H1 (cell line): ENCODE measurements around the gene DYNC1LI1. TPM values are rescaled to one million over a fixed set of nuclear protein-coding genes. Genes with fewer than 3 reads are reported as not detected.

ENCODE experiments used
- CTCF ChIA-PET: fragments of 300-600 bp; sonication (Branson Sonifier 250); formaldehyde crosslinking; loops from one replicate; lab custom pipeline; 2021; ENCODE audit not compliant: partially characterized antibody; lab: Charles Lee
- POLR2A ChIA-PET: fragments of 300-600 bp; sonication (Branson Sonifier 250); formaldehyde crosslinking; loops from one replicate; lab custom pipeline; 2021; ENCODE audit warnings: inconsistent platforms; ENCODE audit not compliant: partially characterized antibody; lab: Charles Lee
- DNase-seq, 2 experiments: peaks; one replicate each; pipeline versions ENCODE4 v3.0.0 to v3.0.0-alpha.2; 2010 to 2022; ENCODE audit warnings: low spot score in 2 of 2, low read depth in 1 of 2, mixed read lengths in 1 of 2
- FAIRE-seq: peaks from 2 replicates; lab custom pipeline; 2011; peaks lifted over from hg19 to GRCh38; lab: Jason Lieb, UNC
- H2AFZ ChIP-seq: 2 replicates; pipeline ENCODE4 v1.8.1; 2012; ENCODE audit warnings: low read length, inconsistent platforms
- H2AK5ac ChIP-seq: 2 replicates; pipeline ENCODE4 v1.6.1; 2013; ENCODE audit warnings: low read depth, low read length
- H2BK120ac ChIP-seq: replicated peaks from 2 replicates; pipeline ENCODE3; 2013; ENCODE audit warnings: low read depth, low read length, inconsistent platforms
- H2BK12ac ChIP-seq: 2 replicates; pipeline ENCODE4 v1.6.1; 2013; ENCODE audit warnings: low read depth, low read length
- H2BK15ac ChIP-seq: 2 replicates; pipeline ENCODE4 v1.6.1; 2013; ENCODE audit warnings: low read length
- H2BK20ac ChIP-seq: 2 replicates; pipeline ENCODE4 v1.6.1; 2013; ENCODE audit warnings: low read length
- H2BK5ac ChIP-seq: 2 replicates; pipeline ENCODE4 v1.6.1; 2013; ENCODE audit warnings: low read depth, low read length
- H3K14ac ChIP-seq: 2 replicates; pipeline ENCODE4 v1.6.1; 2013; ENCODE audit warnings: inconsistent platforms; ENCODE audit not compliant: insufficient read length
- H3K18ac ChIP-seq: 2 replicates; pipeline ENCODE4 v1.6.1; 2013; ENCODE audit warnings: low read length; ENCODE audit errors: extremely low read depth
- H3K23ac ChIP-seq: 2 replicates; pipeline ENCODE4 v1.6.1; 2013; ENCODE audit warnings: inconsistent platforms; ENCODE audit not compliant: insufficient read length
- H3K23me2 ChIP-seq: 2 replicates; pipeline ENCODE4 v1.6.1; 2013; ENCODE audit warnings: low read depth, low read length
- H3K27ac ChIP-seq: 2 replicates; pipeline ENCODE4 v1.6.1; 2011; ENCODE audit warnings: low read depth, low read length, inconsistent platforms
- H3K27me3 ChIP-seq, 4 experiments: replicated peaks in 1 of 4; 1 replicate in 1 of 4; 2 replicates in 3 of 4; pipeline versions ENCODE4 v1.6.1 to v1.8.1; 2011 to 2013; ENCODE audit warnings: low read length in 3 of 4, mild to moderate bottlenecking in 3 of 4, inconsistent platforms in 2 of 4, mixed read lengths in 2 of 4, moderate library complexity in 1 of 4; ENCODE audit not compliant: control insufficient read depth in 3 of 4, insufficient read depth in 3 of 4; ENCODE audit errors: extremely low read depth in 1 of 4
- H3K36me3 ChIP-seq, 4 experiments: 2 replicates each; pipeline versions ENCODE4 v1.6.1 to v1.8.1; 2011 to 2013; ENCODE audit warnings: mild to moderate bottlenecking in 4 of 4, low read length in 3 of 4, moderate library complexity in 2 of 4, control low read depth in 1 of 4, inconsistent platforms in 1 of 4; ENCODE audit not compliant: insufficient read depth in 4 of 4, control insufficient read depth in 2 of 4
- H3K4ac ChIP-seq: replicated peaks from 2 replicates; pipeline ENCODE3; 2013; ENCODE audit warnings: low read length, low read depth, mixed read lengths, inconsistent platforms; ENCODE audit not compliant: insufficient read length
- H3K4me1 ChIP-seq, 4 experiments: replicated peaks in 1 of 4; 1 replicate in 1 of 4; 2 replicates in 3 of 4; pipeline versions ENCODE4 v1.6.1 to v1.8.1; 2011 to 2013; ENCODE audit warnings: low read length in 3 of 4, inconsistent platforms in 2 of 4, mixed read lengths in 1 of 4; ENCODE audit not compliant: insufficient read depth in 4 of 4, control insufficient read depth in 3 of 4
- H3K4me2 ChIP-seq, 2 experiments: 2 replicates each; pipeline versions ENCODE4 v1.6.1 to v1.8.1; 2011 to 2013; ENCODE audit warnings: low read depth in 2 of 2, low read length in 2 of 2, control low read depth in 1 of 2, inconsistent platforms in 1 of 2, mild to moderate bottlenecking in 1 of 2; ENCODE audit not compliant: insufficient read depth in 1 of 2
- H3K4me3 ChIP-seq, 4 experiments: fragments of 200-600, 300-600 bp in 1 of 4; sonication (generic), shearing (Covaris generic), sonication (Bioruptor Twin) in 1 of 4; 2 replicates each; pipeline versions ENCODE4 v1.5.1 to v1.8.1; 2011 to 2016; ENCODE audit warnings: low read length in 4 of 4, low read depth in 3 of 4, control low read depth in 2 of 4, inconsistent platforms in 2 of 4, mild to moderate bottlenecking in 2 of 4, mixed read lengths in 1 of 4, moderate library complexity in 1 of 4; ENCODE audit not compliant: insufficient read depth in 2 of 4; ENCODE audit errors: extremely low read depth in 1 of 4
- H3K56ac ChIP-seq: replicated peaks from 2 replicates; pipeline ENCODE3; 2013; ENCODE audit warnings: low read depth, mild to moderate bottlenecking, mixed read lengths, low read length, inconsistent platforms; ENCODE audit not compliant: insufficient read length
- H3K79me1 ChIP-seq: 2 replicates; pipeline ENCODE4 v1.6.1; 2013; ENCODE audit warnings: low read depth, low read length, control low read depth
- H3K79me2 ChIP-seq, 2 experiments: 2 replicates each; pipeline versions ENCODE4 v1.6.1 to v1.8.1; 2012 to 2013; ENCODE audit warnings: low read length in 2 of 2, mild to moderate bottlenecking in 2 of 2, inconsistent platforms in 1 of 2; ENCODE audit not compliant: insufficient read depth in 2 of 2, control insufficient read depth in 1 of 2
- H3K9ac ChIP-seq, 4 experiments: replicated peaks in 1 of 4; 1 replicate in 1 of 4; 2 replicates in 3 of 4; pipeline versions ENCODE4 v1.6.1 to v1.8.1; 2011 to 2013; ENCODE audit warnings: low read depth in 3 of 4, low read length in 3 of 4, control low read depth in 2 of 4, mild to moderate bottlenecking in 2 of 4, moderate library complexity in 2 of 4, inconsistent platforms in 1 of 4; ENCODE audit errors: extremely low read depth in 1 of 4
- H3K9me3 ChIP-seq, 2 experiments: 2 replicates each; pipeline versions ENCODE4 v1.6.1 to v1.8.1; 2012 to 2013; ENCODE audit warnings: mild to moderate bottlenecking in 2 of 2, moderate library complexity in 2 of 2, control low read depth in 1 of 2, inconsistent platforms in 1 of 2, low read depth in 1 of 2, low read length in 1 of 2, mixed read lengths in 1 of 2; ENCODE audit not compliant: insufficient read depth in 2 of 2
- H4K20me1 ChIP-seq, 2 experiments: replicated peaks in 1 of 2; 2 replicates each; pipeline versions ENCODE3 to v1.8.1; 2011 to 2013; ENCODE audit warnings: inconsistent platforms in 2 of 2, low read length in 2 of 2, mild to moderate bottlenecking in 1 of 2; ENCODE audit not compliant: insufficient read depth in 2 of 2, control insufficient read depth in 1 of 2
- H4K5ac ChIP-seq: 2 replicates; pipeline ENCODE4 v1.6.1; 2013; ENCODE audit warnings: low read length, low read depth, mixed read lengths, inconsistent platforms; ENCODE audit not compliant: insufficient read length
- H4K8ac ChIP-seq: 2 replicates; pipeline ENCODE4 v1.8.0; 2013; ENCODE audit warnings: mild to moderate bottlenecking, moderate library complexity, low read length, inconsistent platforms; ENCODE audit not compliant: insufficient read depth; ENCODE audit errors: extremely low read depth
- H4K91ac ChIP-seq: replicated peaks from 2 replicates; pipeline ENCODE3; 2013; ENCODE audit warnings: low read length, mixed read lengths, inconsistent platforms; ENCODE audit not compliant: insufficient read length
- BCL11A ChIP-seq, 2 experiments: IDR thresholded peaks; one replicate each; pipeline ENCODE4 v1.6.1; 2011; ENCODE audit warnings: low read depth in 2 of 2, low read length in 2 of 2, mild to moderate bottlenecking in 2 of 2
- CEBPB ChIP-seq: IDR thresholded peaks from 2 replicates; pipeline ENCODE4 v1.6.1; 2012; ENCODE audit warnings: low read depth, low read length
- GTF2F1 ChIP-seq: IDR thresholded peaks from 2 replicates; pipeline ENCODE4 v1.6.1; 2012; ENCODE audit warnings: low read depth, low read length, improper control_type of control experiment, borderline replicate concordance
- KDM4A ChIP-seq: IDR thresholded peaks from one replicate; pipeline ENCODE4 v1.7.1; 2012; ENCODE audit warnings: low read depth, mild to moderate bottlenecking, moderate library complexity, low read length, inconsistent platforms; ENCODE audit not compliant: severe bottlenecking
- PHF8 ChIP-seq: fragments of 200-600 bp; sonication (generic); conservative IDR thresholded peaks from 2 replicates; pipeline ENCODE4 v1.7.1; 2012; ENCODE audit warnings: low read depth, mild to moderate bottlenecking, inconsistent platforms, low read length, moderate library complexity
- POLR2AphosphoS5 ChIP-seq: IDR thresholded peaks from 2 replicates; pipeline ENCODE4 v1.6.1; 2011; ENCODE audit warnings: low read depth, low read length
- TAF7 ChIP-seq: optimal IDR thresholded peaks from 2 replicates; pipeline ENCODE3; 2011; ENCODE audit warnings: low read depth, mild to moderate bottlenecking, inconsistent platforms, low read length, moderate library complexity, borderline replicate concordance
- TBP ChIP-seq: IDR thresholded peaks from 2 replicates; pipeline ENCODE4 v1.6.1; 2011; ENCODE audit warnings: low read depth, low read length, improper control_type of control experiment
- WGBS, 2 experiments: shearing (Covaris generic) in 1 of 2; methylation state at CpG; one replicate each; pipeline versions ENCODE4 v1.1.6 to v1.1.7; 2013 to 2015; ENCODE audit warnings: low lambda C conversion rate in 2 of 2, mixed read lengths in 2 of 2, inconsistent platforms in 1 of 2, low coverage in 1 of 2, missing lambda C conversion rate in 1 of 2; ENCODE audit not compliant: insufficient replicate concordance in 2 of 2, insufficient coverage in 1 of 2, insufficient read length in 1 of 2; ENCODE audit errors: extremely low coverage in 1 of 2, missing lambda C conversion rate in 1 of 2; 5-methylcytosine and 5-hydroxymethylcytosine counted together
- polyA plus RNA-seq, 7 experiments: library from polyadenylated mRNA; depleted of rRNA in 3 of 7; stranded (reverse) in 5 of 7; unstranded in 2 of 7; fragments of >200 nt in 5 of 7; fragments of 200-250 nt in 2 of 7; gene quantifications; 1 replicate in 5 of 7; 2 replicates in 1 of 7; 4 replicates in 1 of 7; pipeline versions ENCODE4 v1.2.1 to v1.2.3, GENCODE V29; 2011 to 2013; ENCODE audit warnings: missing spikeins in 2 of 7, mixed read lengths in 2 of 7
- total RNA-seq: library from RNA; stranded (reverse); fragmentation: NEBNext Ultra II Directional; extraction: Animal tissue kit (Norgen Biotek cat#: 25700); gene quantifications from 2 replicates; pipeline ENCODE4 v1.2.1, GENCODE V29; 2021
- TF ChIP-seq, protein P1 (sequence below): IDR thresholded peaks from 2 replicates; pipeline ENCODE4 v1.6.1; 2012; ENCODE audit warnings: inconsistent platforms
- TF ChIP-seq, protein P2 (sequence below): IDR thresholded peaks from 2 replicates; pipeline ENCODE4 v1.6.1; 2011; ENCODE audit warnings: low read depth, mild to moderate bottlenecking, low read length; ENCODE audit not compliant: insufficient read depth
- TF ChIP-seq, protein P3 (sequence below): IDR thresholded peaks from 2 replicates; pipeline ENCODE4 v1.6.1; 2012; ENCODE audit warnings: inconsistent platforms

The DYNC1LI1 gene
- total and polyA plus RNA-seq, 2 of the 8 experiments (the other 6 are each of a cell fraction or from before 2014, with no cell fraction given) = 13.6 to 45.1 TPM

DNA sequence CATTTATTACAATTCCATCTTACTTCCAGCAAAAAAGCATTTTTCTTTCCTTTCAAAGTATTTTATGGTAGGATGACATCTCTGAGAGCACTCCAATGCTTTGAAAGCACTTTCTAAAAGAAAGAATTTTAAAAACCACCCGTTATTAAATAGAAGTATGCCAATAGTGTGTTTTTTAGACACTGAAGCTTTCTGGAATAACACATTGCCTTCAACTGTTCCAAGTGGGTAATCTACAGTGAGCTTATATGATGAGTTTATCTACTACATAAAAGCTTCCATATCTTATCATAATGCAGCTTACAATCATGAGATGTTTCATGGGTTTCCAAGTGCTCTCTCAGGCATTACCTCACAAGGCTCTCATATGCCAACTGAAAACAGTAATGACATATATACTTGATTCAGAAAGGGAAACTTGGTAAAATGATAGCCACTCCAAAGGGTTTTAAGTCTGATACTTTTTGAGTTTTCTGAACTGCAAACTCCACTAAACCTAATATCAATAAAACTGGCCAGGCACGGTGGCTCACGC, 82.1 kb downstream of the DYNC1LI1 start:
- ChIA-PET CTCF (interaction anchor here (0.7 to 1.3 kb wide), 5 partner anchors 12 to 114 kb away, joined by 3 to 4 read pairs (median 3); no protein-coding TSS in a partner anchor), POLR2A (no interaction called here)
- H3K23me2 ChIP-seq = no peaks in the 10 kb centered on the region
- TF ChIP-seq, protein P1, sequence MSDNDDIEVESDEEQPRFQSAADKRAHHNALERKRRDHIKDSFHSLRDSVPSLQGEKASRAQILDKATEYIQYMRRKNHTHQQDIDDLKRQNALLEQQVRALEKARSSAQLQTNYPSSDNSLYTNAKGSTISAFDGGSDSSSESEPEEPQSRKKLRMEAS = no peak
- TF ChIP-seq GTF2F1 (no peak), POLR2AphosphoS5 (no peak), CEBPB (no peak), TBP (no peak), TAF7 (no peak), KDM4A (no peak), PHF8 (no peak), BCL11A (IDR thresholded peaks at IDR 0.05; ENCODE audit: low read depth in 2 of 2, low read length in 2 of 2) (no peak)
- TF ChIP-seq, protein P2, sequence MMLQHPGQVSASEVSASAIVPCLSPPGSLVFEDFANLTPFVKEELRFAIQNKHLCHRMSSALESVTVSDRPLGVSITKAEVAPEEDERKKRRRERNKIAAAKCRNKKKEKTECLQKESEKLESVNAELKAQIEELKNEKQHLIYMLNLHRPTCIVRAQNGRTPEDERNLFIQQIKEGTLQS = no peak
- TF ChIP-seq, protein P3, sequence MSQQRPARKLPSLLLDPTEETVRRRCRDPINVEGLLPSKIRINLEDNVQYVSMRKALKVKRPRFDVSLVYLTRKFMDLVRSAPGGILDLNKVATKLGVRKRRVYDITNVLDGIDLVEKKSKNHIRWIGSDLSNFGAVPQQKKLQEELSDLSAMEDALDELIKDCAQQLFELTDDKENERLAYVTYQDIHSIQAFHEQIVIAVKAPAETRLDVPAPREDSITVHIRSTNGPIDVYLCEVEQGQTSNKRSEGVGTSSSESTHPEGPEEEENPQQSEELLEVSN = no peak
- H2BK20ac ChIP-seq = no peak overlapping the region
- H4K20me1 ChIP-seq = peaks cover 0 to 4% of the 10 kb centered on the region in 2 experiments
- no peak overlapping the region for H3K4ac ChIP-seq
- no peak overlapping the region for H3K9ac ChIP-seq
- H3K79me1 ChIP-seq = no peaks in the 10 kb centered on the region
- no peak overlapping the region for H4K8ac ChIP-seq
- H2BK5ac ChIP-seq = no peak overlapping the region
- H3K27ac ChIP-seq = no peak overlapping the region
- no peak overlapping the region for H3K56ac ChIP-seq
- H2BK120ac ChIP-seq = no peak overlapping the region
- peaks cover 0 to 5% of the 10 kb centered on the region in 2 experiments; a peak in 1 of 4 replicates for H3K79me2 ChIP-seq
- no peaks in the 10 kb centered on the region for H3K4me1 ChIP-seq
- no peak overlapping the region for H3K4me2 ChIP-seq
- H2BK15ac ChIP-seq = no peak overlapping the region
- H2BK12ac ChIP-seq = no peak overlapping the region
- no peak overlapping the region for H3K23ac ChIP-seq
- FAIRE-seq (no peak), DNase-seq (no peak)
- H3K27me3 ChIP-seq = no peaks in the 10 kb centered on the region
- H4K5ac ChIP-seq = no peak overlapping the region
- H3K9me3 ChIP-seq = no peaks in the 10 kb centered on the region
- H3K14ac ChIP-seq = no peak overlapping the region
- no peak overlapping the region for H2AFZ ChIP-seq
- peaks cover 0 to 7% (median 3%) of the 10 kb centered on the region in 4 experiments; a peak in 2 of 8 replicates for H3K36me3 ChIP-seq
- no peak overlapping the region for H3K4me3 ChIP-seq
- WGBS, 2 experiments = 90% methylated on average over 3 of the region's 3 CpGs; no CpG with 5 or more reads in 1 of the 2 experiments
- no peak overlapping the region for H3K18ac ChIP-seq
- no peak overlapping the region for H2AK5ac ChIP-seq
- H4K91ac ChIP-seq = no peak overlapping the region
